Measurements from ENCODE around the gene TTC28.

The TTC28 gene

GRCh38 chr22:28299309-28299708 lies 380.3 kb downstream of the TTC28 start:
- in situ Hi-C loops (cut with MboI; ENCODE audit: low sequenced_read_pairs) = no loop called here

- in situ Hi-C loops (cut with MboI; ENCODE audit: low sequenced_read_pairs) = no loop called here
These were observed 382.1 kb downstream of the TTC28 start for GRCh38 chr22:28297504-28297903.

GRCh38 chr22:28296452-28296851 lies 383.2 kb downstream of the TTC28 start:
- in situ Hi-C loops (cut with MboI; ENCODE audit: low sequenced_read_pairs) = no loop called here

- in situ Hi-C loops (cut with MboI; ENCODE audit: low sequenced_read_pairs) = no loop called here
These were observed 396.5 kb downstream of the TTC28 start for GRCh38 chr22:28283068-28283654.

GRCh38 chr22:28282405-28283067 lies 397.1 kb downstream of the TTC28 start:
- in situ Hi-C loops (cut with MboI; ENCODE audit: low sequenced_read_pairs) = no loop called here

- in situ Hi-C loops (cut with MboI; ENCODE audit: low sequenced_read_pairs) = no loop called here
These were observed 399.8 kb downstream of the TTC28 start for GRCh38 chr22:28279888-28280287.

GRCh38 chr22:28269277-28269676 lies 410.4 kb downstream of the TTC28 start:
- in situ Hi-C loops (cut with MboI; ENCODE audit: low sequenced_read_pairs) = no loop called here

GRCh38 chr22:28268850-28269249 lies 410.8 kb downstream of the TTC28 start:
- in situ Hi-C loops (cut with MboI; ENCODE audit: low sequenced_read_pairs) = no loop called here

GRCh38 chr22:28268171-28268570 lies 411.5 kb downstream of the TTC28 start:
- in situ Hi-C loops (cut with MboI; ENCODE audit: low sequenced_read_pairs) = no loop called here

- in situ Hi-C loops (cut with MboI; ENCODE audit: low sequenced_read_pairs) = no loop called here
These were observed 419.0 kb downstream of the TTC28 start for GRCh38 chr22:28260619-28261018.

- in situ Hi-C loops (cut with MboI; ENCODE audit: low sequenced_read_pairs) = no loop called here
These were observed 419.8 kb downstream of the TTC28 start for GRCh38 chr22:28259774-28260312.

GRCh38 chr22:28254396-28254795 lies 425.2 kb downstream of the TTC28 start:
- in situ Hi-C loops (cut with MboI; ENCODE audit: low sequenced_read_pairs) = no loop called here

- in situ Hi-C loops (cut with MboI; ENCODE audit: low sequenced_read_pairs) = no loop called here
These were observed 427.1 kb downstream of the TTC28 start for GRCh38 chr22:28252539-28252938.

GRCh38 chr22:28250036-28250695 lies 429.5 kb downstream of the TTC28 start:
- in situ Hi-C loops (cut with MboI; ENCODE audit: low sequenced_read_pairs) = no loop called here

- in situ Hi-C loops (cut with MboI; ENCODE audit: low sequenced_read_pairs) = no loop called here
These were observed 430.2 kb downstream of the TTC28 start for GRCh38 chr22:28249402-28249801.

GRCh38 chr22:28247667-28248363 lies 431.8 kb downstream of the TTC28 start:
- in situ Hi-C loops (cut with MboI; ENCODE audit: low sequenced_read_pairs) = no loop called here

- in situ Hi-C loops (cut with MboI; ENCODE audit: low sequenced_read_pairs) = no loop called here
These were observed 432.5 kb downstream of the TTC28 start for GRCh38 chr22:28247136-28247535.

- in situ Hi-C loops (cut with MboI; ENCODE audit: low sequenced_read_pairs) = no loop called here
These were observed 433.2 kb downstream of the TTC28 start for GRCh38 chr22:28246397-28246796.

GRCh38 chr22:28245579-28246224 lies 433.9 kb downstream of the TTC28 start:
- in situ Hi-C loops (cut with MboI; ENCODE audit: low sequenced_read_pairs) = no loop called here

GRCh38 chr22:28244757-28245156 lies 434.9 kb downstream of the TTC28 start:
- in situ Hi-C loops (cut with MboI; ENCODE audit: low sequenced_read_pairs) = no loop called here

- in situ Hi-C loops (cut with MboI; ENCODE audit: low sequenced_read_pairs) = no loop called here
These were observed 436.1 kb downstream of the TTC28 start for GRCh38 chr22:28243539-28243938.

All from HL-60/S4 treated with retinoic acid at 250 ng/mL for 4 days and 3 days (cell line).